ENCODE results near the gene CAMTA1.

GRCh38 chr1:6842301-6842700, 57.0 kb downstream of the CAMTA1 start:
- TF ChIP-seq CTCF (IDR thresholded peaks at IDR 0.05; ENCODE audit: insufficient read depth, low read length, poor library complexity, severe bottlenecking) (no peak), EZH2phosphoT487 (conservative IDR thresholded peaks at IDR 0.05; ENCODE audit: low read length) (no peak)

Measured in SU-DHL-6 (cell line).